ENCODE data around the gene LGALS3BP.

LGALS3BP gene

GRCh38 chr17:78991906-78992532 lies 12.3 kb upstream of the LGALS3BP start:
- Histone ChIP-seq H3K4me1 (ENCODE audit: insufficient read depth, insufficient read length) (no peaks in the 10 kb centered on the region), H3K27me3 (ENCODE audit: insufficient read depth, insufficient read length) (no peaks in the 10 kb centered on the region), H3K9ac (ENCODE audit: insufficient read length, low read depth) (no peak overlapping the region), H3K9me3 (ENCODE audit: insufficient read depth, low read length) (no peaks in the 10 kb centered on the region), H3K36me3 (ENCODE audit: insufficient read depth, insufficient read length, low read length) (peaks cover 71% of the 10 kb centered on the region), H3K4me3 (ENCODE audit: insufficient read length, low read depth) (no peak overlapping the region)
- TF ChIP-seq YY1 (IDR thresholded peaks at IDR 0.05; ENCODE audit: insufficient read depth, insufficient read length) (no peak), ZNF274 (IDR thresholded peaks at IDR 0.05; ENCODE audit: low read depth, low read length) (no peak), SUZ12 (IDR thresholded peaks at IDR 0.05; ENCODE audit: extremely low read depth, insufficient read depth, insufficient read length) (no peak)
- no peak for DNase-seq (ENCODE audit: low read depth, low spot score)

GRCh38 chr17:78991017-78991738 lies 11.5 kb upstream of the LGALS3BP start:
- Histone ChIP-seq H3K36me3 (ENCODE audit: insufficient read depth, insufficient read length, low read length) (peaks cover 63% of the 10 kb centered on the region), H3K4me3 (ENCODE audit: insufficient read length, low read depth) (no peak overlapping the region), H3K9ac (ENCODE audit: insufficient read length, low read depth) (no peak overlapping the region), H3K27me3 (ENCODE audit: insufficient read depth, insufficient read length) (no peaks in the 10 kb centered on the region), H3K4me1 (ENCODE audit: insufficient read depth, insufficient read length) (no peaks in the 10 kb centered on the region), H3K9me3 (ENCODE audit: insufficient read depth, low read length) (no peaks in the 10 kb centered on the region)
- TF ChIP-seq ZNF274 (IDR thresholded peaks at IDR 0.05; ENCODE audit: low read depth, low read length) (no peak), YY1 (IDR thresholded peaks at IDR 0.05; ENCODE audit: insufficient read depth, insufficient read length) (no peak)
- no peak for DNase-seq (ENCODE audit: low read depth, low spot score)

GRCh38 chr17:78990349-78991016 lies 10.8 kb upstream of the LGALS3BP start:
- no peak overlapping the region for H3K4me3 ChIP-seq (ENCODE audit: insufficient read length, low read depth)
- TF ChIP-seq ZNF274 (IDR thresholded peaks at IDR 0.05; ENCODE audit: low read depth, low read length): no peak
- no peak for TF ChIP-seq SUZ12 (IDR thresholded peaks at IDR 0.05; ENCODE audit: extremely low read depth, insufficient read depth, insufficient read length)
- TF ChIP-seq YY1 (IDR thresholded peaks at IDR 0.05; ENCODE audit: insufficient read depth, insufficient read length): no peak
- DNase-seq (ENCODE audit: low read depth, low spot score): no peak
- H3K9ac ChIP-seq (ENCODE audit: insufficient read length, low read depth): no peak overlapping the region
- H3K36me3 ChIP-seq (ENCODE audit: insufficient read depth, insufficient read length, low read length): peaks cover 56% of the 10 kb centered on the region
- H3K27me3 ChIP-seq (ENCODE audit: insufficient read depth, insufficient read length): no peaks in the 10 kb centered on the region
- H3K4me1 ChIP-seq (ENCODE audit: insufficient read depth, insufficient read length): no peaks in the 10 kb centered on the region
- no peaks in the 10 kb centered on the region for H3K9me3 ChIP-seq (ENCODE audit: insufficient read depth, low read length)

GRCh38 chr17:78988152-78988551 lies 8.4 kb upstream of the LGALS3BP start:
- Histone ChIP-seq H3K36me3 (ENCODE audit: insufficient read depth, insufficient read length, low read length) (peaks cover 34% of the 10 kb centered on the region), H3K27me3 (ENCODE audit: insufficient read depth, insufficient read length) (no peaks in the 10 kb centered on the region), H3K4me1 (ENCODE audit: insufficient read depth, insufficient read length) (no peaks in the 10 kb centered on the region), H3K4me3 (ENCODE audit: insufficient read length, low read depth) (no peak overlapping the region), H3K9me3 (ENCODE audit: insufficient read depth, low read length) (no peaks in the 10 kb centered on the region), H3K9ac (ENCODE audit: insufficient read length, low read depth) (no peak overlapping the region)
- TF ChIP-seq ZNF274 (IDR thresholded peaks at IDR 0.05; ENCODE audit: low read depth, low read length) (no peak), SUZ12 (IDR thresholded peaks at IDR 0.05; ENCODE audit: extremely low read depth, insufficient read depth, insufficient read length) (no peak), YY1 (IDR thresholded peaks at IDR 0.05; ENCODE audit: insufficient read depth, insufficient read length) (no peak)
- DNase-seq (ENCODE audit: low read depth, low spot score): no peak

GRCh38 chr17:78986649-78987328 lies 7.1 kb upstream of the LGALS3BP start:
- H3K9ac ChIP-seq (ENCODE audit: insufficient read length, low read depth): peak overlapping the region; percentile 33
- no peaks in the 10 kb centered on the region for H3K27me3 ChIP-seq (ENCODE audit: insufficient read depth, insufficient read length)
- peaks cover 21% of the 10 kb centered on the region for H3K36me3 ChIP-seq (ENCODE audit: insufficient read depth, insufficient read length, low read length)
- DNase-seq (ENCODE audit: low read depth, low spot score): no peak
- TF ChIP-seq YY1 (IDR thresholded peaks at IDR 0.05; ENCODE audit: insufficient read depth, insufficient read length): no peak
- H3K4me1 ChIP-seq (ENCODE audit: insufficient read depth, insufficient read length): no peaks in the 10 kb centered on the region
- H3K4me3 ChIP-seq (ENCODE audit: insufficient read length, low read depth): no peak overlapping the region
- H3K9me3 ChIP-seq (ENCODE audit: insufficient read depth, low read length): no peaks in the 10 kb centered on the region

- Histone ChIP-seq H3K9ac (ENCODE audit: insufficient read length, low read depth) (no peak overlapping the region), H3K4me1 (ENCODE audit: insufficient read depth, insufficient read length) (peaks cover under 1% of the 10 kb centered on the region), H3K27me3 (ENCODE audit: insufficient read depth, insufficient read length) (no peaks in the 10 kb centered on the region), H3K36me3 (ENCODE audit: insufficient read depth, insufficient read length, low read length) (peaks cover 15% of the 10 kb centered on the region), H3K4me3 (ENCODE audit: insufficient read length, low read depth) (no peak overlapping the region), H3K9me3 (ENCODE audit: insufficient read depth, low read length) (no peaks in the 10 kb centered on the region)
- TF ChIP-seq YY1 (IDR thresholded peaks at IDR 0.05; ENCODE audit: insufficient read depth, insufficient read length) (no peak), SUZ12 (IDR thresholded peaks at IDR 0.05; ENCODE audit: extremely low read depth, insufficient read depth, insufficient read length) (no peak), ZNF274 (IDR thresholded peaks at IDR 0.05; ENCODE audit: low read depth, low read length) (no peak)
- no peak for DNase-seq (ENCODE audit: low read depth, low spot score)
These were observed 6.4 kb upstream of the LGALS3BP start for GRCh38 chr17:78986048-78986648.

Measured in NT2/D1 (cell line).